ENCODE measurements around the gene CABP2. TPM values are rescaled to one million over a fixed set of nuclear protein-coding genes. Genes with fewer than 3 reads are reported as not detected.

Gene CABP2
- total and polyA plus RNA-seq, 4 donors: not detected

DNA sequence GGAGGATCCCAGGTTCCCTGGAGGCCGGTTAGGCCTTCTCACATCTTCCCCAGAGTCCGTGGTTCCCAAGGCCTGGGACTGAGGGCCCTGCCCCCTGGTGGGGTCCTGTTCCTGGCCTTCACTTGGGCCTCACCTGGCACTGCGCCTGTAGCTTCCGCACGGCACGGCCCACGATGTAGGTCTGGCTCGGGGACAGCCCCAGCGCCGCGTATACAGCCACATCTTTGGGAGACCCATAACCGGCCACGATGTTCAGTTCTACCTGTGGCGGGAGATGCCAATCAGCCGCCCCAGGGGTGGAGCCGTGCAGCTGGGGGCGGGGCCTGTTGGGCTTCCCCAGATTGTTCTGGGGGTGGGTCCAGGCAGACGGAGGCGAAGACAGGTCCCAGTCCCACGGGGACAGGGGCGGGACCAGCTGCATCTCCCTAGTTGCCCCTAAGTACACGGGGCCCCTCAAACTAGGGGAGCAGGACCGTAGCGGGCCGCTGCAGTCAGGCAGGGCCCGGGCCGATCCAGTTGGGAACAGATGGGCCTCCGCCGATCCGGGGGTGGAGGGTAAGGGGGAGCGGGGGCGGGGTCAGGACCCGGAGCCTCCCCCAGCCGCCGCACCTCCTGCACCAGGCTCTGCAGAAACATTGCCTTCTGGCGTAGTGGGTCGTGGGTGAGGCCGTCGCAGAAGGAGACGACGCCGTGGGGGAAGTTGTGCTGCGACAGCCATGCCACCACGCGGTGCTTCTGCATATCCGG is 30.3 kb downstream of the CABP2 start (continued):
- TF ChIP-seq, protein P1, sequence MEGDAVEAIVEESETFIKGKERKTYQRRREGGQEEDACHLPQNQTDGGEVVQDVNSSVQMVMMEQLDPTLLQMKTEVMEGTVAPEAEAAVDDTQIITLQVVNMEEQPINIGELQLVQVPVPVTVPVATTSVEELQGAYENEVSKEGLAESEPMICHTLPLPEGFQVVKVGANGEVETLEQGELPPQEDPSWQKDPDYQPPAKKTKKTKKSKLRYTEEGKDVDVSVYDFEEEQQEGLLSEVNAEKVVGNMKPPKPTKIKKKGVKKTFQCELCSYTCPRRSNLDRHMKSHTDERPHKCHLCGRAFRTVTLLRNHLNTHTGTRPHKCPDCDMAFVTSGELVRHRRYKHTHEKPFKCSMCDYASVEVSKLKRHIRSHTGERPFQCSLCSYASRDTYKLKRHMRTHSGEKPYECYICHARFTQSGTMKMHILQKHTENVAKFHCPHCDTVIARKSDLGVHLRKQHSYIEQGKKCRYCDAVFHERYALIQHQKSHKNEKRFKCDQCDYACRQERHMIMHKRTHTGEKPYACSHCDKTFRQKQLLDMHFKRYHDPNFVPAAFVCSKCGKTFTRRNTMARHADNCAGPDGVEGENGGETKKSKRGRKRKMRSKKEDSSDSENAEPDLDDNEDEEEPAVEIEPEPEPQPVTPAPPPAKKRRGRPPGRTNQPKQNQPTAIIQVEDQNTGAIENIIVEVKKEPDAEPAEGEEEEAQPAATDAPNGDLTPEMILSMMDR (IDR thresholded peaks at IDR 0.05; ENCODE audit: low read depth, low read length, missing input control): no peak
- TF ChIP-seq NR2F2 (IDR thresholded peaks at IDR 0.05): no peak
- TF ChIP-seq RAD21 (IDR thresholded peaks at IDR 0.05): no peak
- TF ChIP-seq, protein P2, sequence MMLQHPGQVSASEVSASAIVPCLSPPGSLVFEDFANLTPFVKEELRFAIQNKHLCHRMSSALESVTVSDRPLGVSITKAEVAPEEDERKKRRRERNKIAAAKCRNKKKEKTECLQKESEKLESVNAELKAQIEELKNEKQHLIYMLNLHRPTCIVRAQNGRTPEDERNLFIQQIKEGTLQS (IDR thresholded peaks at IDR 0.05): no peak
- no peak for TF ChIP-seq EGR1 (IDR thresholded peaks at IDR 0.05; ENCODE audit: low read depth in 2 of 2)
- TF ChIP-seq, protein P3, sequence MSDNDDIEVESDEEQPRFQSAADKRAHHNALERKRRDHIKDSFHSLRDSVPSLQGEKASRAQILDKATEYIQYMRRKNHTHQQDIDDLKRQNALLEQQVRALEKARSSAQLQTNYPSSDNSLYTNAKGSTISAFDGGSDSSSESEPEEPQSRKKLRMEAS (IDR thresholded peaks at IDR 0.05): no peak

DNA sequence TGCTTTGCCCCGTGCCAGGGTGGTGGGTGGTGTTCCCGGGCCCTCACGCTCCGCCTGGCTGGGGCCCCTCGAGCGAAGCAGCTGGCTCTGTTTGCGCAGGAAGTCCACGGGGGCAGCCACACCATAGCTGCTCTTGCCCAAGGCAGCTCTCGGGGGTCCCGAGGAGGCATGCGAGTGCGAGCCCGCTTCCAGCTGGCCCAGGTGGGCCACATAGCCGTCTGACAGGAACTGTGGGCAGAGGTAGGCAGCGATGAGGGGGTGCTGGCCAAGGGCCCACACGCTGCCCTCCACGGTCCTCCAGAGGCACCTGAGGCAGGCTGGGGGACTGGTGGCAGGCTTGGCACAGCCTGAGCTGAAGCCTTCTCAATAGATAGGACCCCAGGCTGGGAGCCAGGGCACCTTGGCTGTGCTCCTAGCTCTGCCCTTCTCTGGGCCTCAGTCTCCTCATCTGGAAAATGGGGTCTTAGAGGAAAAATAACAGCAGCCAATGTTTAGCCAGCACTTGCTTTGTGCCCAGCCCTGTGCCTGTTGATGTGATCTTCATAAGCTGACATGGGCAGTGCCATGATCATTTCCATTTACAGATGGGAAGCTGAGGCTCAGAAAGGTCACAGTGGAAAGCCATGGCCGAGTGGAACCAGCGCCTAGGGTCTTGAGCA is 31.0 kb downstream of the CABP2 start:
- no peak for DNase-seq (ENCODE audit: low spot score)
- H3K27me3 ChIP-seq (ENCODE audit: control insufficient read depth in 4 of 4, insufficient read depth in 4 of 4, low read length in 3 of 4): no peaks in the 10 kb centered on the region
- H3K4me1 ChIP-seq (ENCODE audit: control insufficient read depth in 4 of 4, insufficient read depth in 4 of 4, low read length in 3 of 4): no peaks in the 10 kb centered on the region
- WGBS: 94% methylated on average over 19 of the region's 19 CpGs
- H3K9ac ChIP-seq (ENCODE audit: low read depth in 1 of 2, low read length in 2 of 2): no peak overlapping the region
- H3K36me3 ChIP-seq (ENCODE audit: control insufficient read depth in 4 of 4, insufficient read depth in 3 of 4, low read depth in 1 of 4, low read length in 3 of 4): peaks cover 4 to 51% (median 18%) of the 10 kb centered on the region in 4 donors
- H3K9me3 ChIP-seq (ENCODE audit: control insufficient read depth in 4 of 4, low read length in 3 of 4): no peaks in the 10 kb centered on the region
- no peak overlapping the region for H3K27ac ChIP-seq (ENCODE audit: low read depth in 1 of 2, low read length in 2 of 2)
- no peak for TF ChIP-seq YY1 (IDR thresholded peaks at IDR 0.05)
- TF ChIP-seq TAF1 (conservative IDR thresholded peaks at IDR 0.05): no peak
- no peak for TF ChIP-seq SP1 (IDR thresholded peaks at IDR 0.05)
- no peak for TF ChIP-seq JUND (IDR thresholded peaks at IDR 0.05)
- TF ChIP-seq, protein P1 (IDR thresholded peaks at IDR 0.05; ENCODE audit: low read depth, low read length, missing input control): no peak
- no peak for TF ChIP-seq RAD21 (IDR thresholded peaks at IDR 0.05)
- TF ChIP-seq GABPA (IDR thresholded peaks at IDR 0.05 in 1 of 2, conservative IDR thresholded peaks at IDR 0.05 in 1 of 2): no peak
- TF ChIP-seq, protein P4, sequence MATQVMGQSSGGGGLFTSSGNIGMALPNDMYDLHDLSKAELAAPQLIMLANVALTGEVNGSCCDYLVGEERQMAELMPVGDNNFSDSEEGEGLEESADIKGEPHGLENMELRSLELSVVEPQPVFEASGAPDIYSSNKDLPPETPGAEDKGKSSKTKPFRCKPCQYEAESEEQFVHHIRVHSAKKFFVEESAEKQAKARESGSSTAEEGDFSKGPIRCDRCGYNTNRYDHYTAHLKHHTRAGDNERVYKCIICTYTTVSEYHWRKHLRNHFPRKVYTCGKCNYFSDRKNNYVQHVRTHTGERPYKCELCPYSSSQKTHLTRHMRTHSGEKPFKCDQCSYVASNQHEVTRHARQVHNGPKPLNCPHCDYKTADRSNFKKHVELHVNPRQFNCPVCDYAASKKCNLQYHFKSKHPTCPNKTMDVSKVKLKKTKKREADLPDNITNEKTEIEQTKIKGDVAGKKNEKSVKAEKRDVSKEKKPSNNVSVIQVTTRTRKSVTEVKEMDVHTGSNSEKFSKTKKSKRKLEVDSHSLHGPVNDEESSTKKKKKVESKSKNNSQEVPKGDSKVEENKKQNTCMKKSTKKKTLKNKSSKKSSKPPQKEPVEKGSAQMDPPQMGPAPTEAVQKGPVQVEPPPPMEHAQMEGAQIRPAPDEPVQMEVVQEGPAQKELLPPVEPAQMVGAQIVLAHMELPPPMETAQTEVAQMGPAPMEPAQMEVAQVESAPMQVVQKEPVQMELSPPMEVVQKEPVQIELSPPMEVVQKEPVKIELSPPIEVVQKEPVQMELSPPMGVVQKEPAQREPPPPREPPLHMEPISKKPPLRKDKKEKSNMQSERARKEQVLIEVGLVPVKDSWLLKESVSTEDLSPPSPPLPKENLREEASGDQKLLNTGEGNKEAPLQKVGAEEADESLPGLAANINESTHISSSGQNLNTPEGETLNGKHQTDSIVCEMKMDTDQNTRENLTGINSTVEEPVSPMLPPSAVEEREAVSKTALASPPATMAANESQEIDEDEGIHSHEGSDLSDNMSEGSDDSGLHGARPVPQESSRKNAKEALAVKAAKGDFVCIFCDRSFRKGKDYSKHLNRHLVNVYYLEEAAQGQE (IDR thresholded peaks at IDR 0.05): no peak
- TF ChIP-seq FOXA2 (IDR thresholded peaks at IDR 0.05): no peak
- no peak overlapping the region for H3K4me3 ChIP-seq (ENCODE audit: low read depth in 1 of 3, low read length in 3 of 3)
